M059J (cell line): ENCODE measurements around the gene GH2. TPM values are rescaled to one million over a fixed set of nuclear protein-coding genes. Genes with fewer than 3 reads are reported as not detected.
A peak's percentile ranks its signal among the peaks of the same experiment; 100 is the strongest.
"Not testable (repeated sequence)": the region's sequence is repeated elsewhere in the genome, so short reads cannot be mapped to it uniquely, and the experiment has no call there.

ENCODE experiments used
- DNase-seq: peaks from one replicate; pipeline ENCODE4 v3.0.0-alpha.2; 2012; ENCODE audit warnings: low read depth
- total RNA-seq: library from RNA; depleted of rRNA; stranded (reverse); fragments of >200 nt; shearing (Covaris generic); gene quantifications from 2 replicates; pipeline ENCODE4 v1.2.3, GENCODE V29; 2014

Gene GH2
- total RNA-seq, 1 experiment from 2014 or later, result not detected

- not testable (repeated sequence) for DNase-seq
Observed at GRCh38 chr17:63874061-63874626, 7.6 kb downstream of the GH2 start.

- DNase-seq, result not testable (repeated sequence)
Observed at GRCh38 chr17:63873577-63873976, 8.2 kb downstream of the GH2 start, which contains the start of gene CSH2. CSH2 (minus strand) TSS chr17:63873677; CDS start chr17:63873614, 63 bp downstream.

DNA sequence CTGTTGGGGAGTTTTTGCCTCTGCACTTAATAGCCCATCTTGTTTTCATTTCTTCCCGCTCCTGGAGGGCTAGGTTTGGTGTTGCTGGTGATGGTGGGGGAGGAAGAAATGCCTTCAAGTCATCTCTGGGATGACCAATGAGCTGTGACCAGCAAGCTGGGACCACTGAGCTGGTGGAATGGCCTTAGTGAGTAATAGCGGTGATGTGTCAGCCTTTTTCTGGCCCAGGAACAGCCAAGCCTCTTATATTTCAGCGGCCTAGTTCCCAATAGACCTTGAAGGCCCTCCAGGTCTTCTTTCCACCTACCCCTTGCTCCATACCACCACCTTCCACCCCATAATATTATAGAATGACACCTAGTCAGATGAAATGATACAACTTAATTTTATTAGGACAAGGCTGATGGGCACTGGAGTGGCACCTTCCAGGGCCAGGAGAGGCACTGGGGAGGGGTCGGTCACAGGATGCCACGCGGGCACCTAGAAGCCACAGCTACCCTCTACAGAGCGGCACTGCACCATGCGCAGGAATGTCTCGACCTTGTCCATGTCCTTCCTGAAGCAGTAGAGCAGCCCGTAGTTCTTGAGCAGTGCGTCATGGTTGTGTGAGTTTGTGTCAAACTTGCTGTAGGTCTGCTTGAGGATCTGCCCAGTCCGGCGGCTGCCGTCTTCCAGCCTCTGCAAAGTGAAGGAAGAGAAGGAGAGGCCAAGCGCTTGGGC, 9.9 kb downstream of the GH2 start:
- DNase-seq, result peak; percentile 22

GRCh38 chr17:63870292-63870665, 11.5 kb downstream of the GH2 start:
- not testable (repeated sequence) for DNase-seq

GRCh38 chr17:63869491-63870291, 12.1 kb downstream of the GH2 start:
- not testable (repeated sequence) for DNase-seq

GRCh38 chr17:63866625-63867024, 15.1 kb downstream of the GH2 start:
- DNase-seq, result not testable (repeated sequence)

GRCh38 chr17:63859257-63859656, 22.5 kb downstream of the GH2 start:
- no peak for DNase-seq

DNA sequence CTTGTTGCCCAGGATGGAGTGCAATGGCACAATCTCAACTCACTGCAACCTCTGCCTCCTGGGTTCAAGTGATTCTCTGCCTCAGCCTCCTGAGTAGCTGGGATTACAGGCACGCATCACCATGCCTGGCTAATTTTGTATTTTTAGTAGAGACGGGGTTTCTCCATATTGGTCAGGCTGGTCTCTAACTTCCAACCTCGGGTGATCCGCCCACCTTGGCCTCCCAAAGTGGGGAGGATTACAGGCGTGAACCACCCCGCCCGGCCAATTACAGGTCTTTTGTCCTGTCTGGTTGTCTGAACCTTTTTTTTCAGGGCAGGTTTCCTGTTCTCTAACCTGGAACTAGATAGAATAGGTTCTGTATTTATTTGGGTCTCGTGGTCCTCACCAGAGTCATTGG, 25.3 kb downstream of the GH2 start:
- DNase-seq, result not testable (repeated sequence)

DNA sequence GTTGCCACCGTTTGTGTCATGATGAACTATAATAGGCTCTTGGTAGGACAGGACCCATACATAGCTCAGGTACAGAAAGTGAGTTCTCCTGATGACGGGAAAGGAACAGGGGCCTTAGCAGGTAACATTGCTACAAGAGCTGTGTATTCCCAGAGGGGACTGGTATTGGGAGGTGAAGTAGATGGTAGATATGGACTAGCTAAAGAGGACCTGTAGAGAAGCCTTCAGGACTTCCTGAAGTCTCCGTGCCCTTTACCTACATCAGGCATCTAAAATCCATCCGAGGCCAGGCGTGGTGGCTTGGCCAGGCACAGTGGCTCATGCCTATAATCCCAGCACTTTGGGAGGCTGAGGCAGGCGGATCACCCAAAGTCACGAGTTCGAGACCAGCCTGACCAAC, 26.6 kb downstream of the GH2 start:
- DNase-seq, result no peak

DNA sequence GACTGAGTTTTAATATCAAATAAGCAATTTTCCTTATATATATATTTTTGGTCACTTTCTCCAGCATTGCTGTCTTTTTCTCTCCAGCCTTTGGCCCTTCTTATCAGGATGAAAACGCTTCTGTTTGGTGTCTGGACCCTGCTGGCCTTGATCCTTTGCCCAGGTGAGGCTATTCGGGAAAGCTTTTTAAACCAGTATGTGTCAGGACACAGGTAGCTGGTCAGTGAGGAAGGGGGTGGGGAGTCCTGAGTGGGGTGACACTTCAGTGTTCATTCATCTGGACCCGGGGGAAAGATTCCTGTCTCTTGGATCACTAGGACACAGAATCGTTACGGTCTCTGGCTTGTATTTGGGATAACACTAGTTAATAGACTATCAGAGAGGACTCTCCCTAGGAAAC, 27.0 kb downstream of the GH2 start:
- no peak for DNase-seq

DNA sequence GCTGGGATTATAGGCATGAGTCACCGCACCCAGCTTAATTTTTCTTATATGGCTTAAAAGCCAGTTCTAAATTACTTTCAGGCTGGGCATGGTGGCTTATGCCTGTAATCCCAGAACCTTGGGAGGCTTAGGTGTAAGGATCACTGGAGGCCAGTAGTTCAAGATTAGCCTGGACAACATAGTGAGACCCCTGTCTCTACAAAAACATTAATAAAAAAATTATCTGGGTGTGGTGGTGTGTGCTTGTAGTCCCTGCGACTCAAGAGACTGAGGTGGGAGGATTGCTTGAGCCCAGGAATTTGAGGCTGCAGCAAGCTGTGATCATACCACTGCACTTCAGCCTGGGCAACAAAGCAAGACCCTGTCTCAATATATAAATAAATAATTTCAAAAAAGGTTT, 28.5 kb downstream of the GH2 start:
- DNase-seq, result no peak

- DNase-seq, result no peak
Observed at GRCh38 chr17:63850401-63850800, 31.3 kb downstream of the GH2 start.

- DNase-seq, result peak; percentile 38
Observed at GRCh38 chr17:63848834-63849689, 32.7 kb downstream of the GH2 start.

DNA sequence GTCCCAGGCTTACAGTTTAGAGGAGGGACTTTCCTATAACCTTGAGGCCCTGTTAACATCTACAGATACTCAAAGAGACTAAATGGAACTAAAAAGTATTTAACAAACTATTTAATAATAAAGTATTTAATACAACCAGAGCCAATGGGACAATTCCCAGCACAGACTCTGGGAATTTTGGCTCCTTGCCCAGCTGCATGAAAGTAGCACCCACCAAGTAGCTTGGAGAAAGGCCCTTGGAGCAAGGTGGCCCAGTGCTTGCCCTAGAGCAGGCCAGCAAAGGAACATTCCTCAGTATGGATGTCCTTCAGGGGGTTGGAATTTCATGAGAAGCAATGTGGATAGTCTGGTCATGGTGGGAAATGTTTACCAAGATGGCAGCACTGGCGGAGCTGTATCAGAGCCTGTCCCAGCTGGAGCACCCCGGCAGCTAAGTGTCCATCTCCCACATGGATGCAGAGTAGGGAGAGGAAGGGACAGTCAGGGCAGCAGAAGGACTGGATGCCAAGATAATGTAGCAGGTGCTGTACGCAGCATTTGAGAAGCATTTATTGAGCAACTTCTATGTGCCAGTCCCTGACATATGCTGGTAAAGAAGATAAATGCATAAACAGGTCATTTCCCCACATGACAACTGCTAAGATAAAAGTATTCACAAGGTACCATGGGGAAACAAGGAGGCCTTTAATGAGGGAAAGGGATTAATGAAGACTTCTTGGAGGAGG, 34.1 kb downstream of the GH2 start:
- no peak for DNase-seq

DNA sequence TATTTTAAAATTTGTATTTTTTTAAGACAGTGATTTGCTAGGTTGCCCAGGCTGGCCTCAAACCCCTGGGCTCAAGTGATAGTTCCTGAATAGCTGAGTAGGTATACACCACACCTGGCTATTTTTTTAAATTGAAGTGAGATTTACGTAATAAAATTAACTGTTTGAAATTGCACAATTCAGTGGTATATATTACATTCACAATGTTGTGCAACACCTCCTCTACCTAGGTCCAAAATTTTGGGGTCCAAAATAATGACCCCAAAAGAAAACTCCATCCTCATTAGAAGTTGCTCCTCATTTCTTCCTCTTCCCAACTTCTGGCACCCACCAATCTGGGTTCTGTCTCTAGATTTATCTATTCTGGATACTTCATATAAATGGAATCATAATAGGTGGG, 36.2 kb downstream of the GH2 start:
- no peak for DNase-seq

- DNase-seq, result no peak
Observed at GRCh38 chr17:63843910-63844677, 37.6 kb downstream of the GH2 start.

GRCh38 chr17:63843387-63843888, 38.3 kb downstream of the GH2 start:
- DNase-seq, result peak; percentile 77

- DNase-seq, result peak; percentile 97
Observed at GRCh38 chr17:63842540-63843386, 39.0 kb downstream of the GH2 start, which contains the start of gene SMARCD2. SMARCD2 (minus strand) TSS chr17:63842685; CDS start chr17:63842674, 11 bp downstream.

DNA sequence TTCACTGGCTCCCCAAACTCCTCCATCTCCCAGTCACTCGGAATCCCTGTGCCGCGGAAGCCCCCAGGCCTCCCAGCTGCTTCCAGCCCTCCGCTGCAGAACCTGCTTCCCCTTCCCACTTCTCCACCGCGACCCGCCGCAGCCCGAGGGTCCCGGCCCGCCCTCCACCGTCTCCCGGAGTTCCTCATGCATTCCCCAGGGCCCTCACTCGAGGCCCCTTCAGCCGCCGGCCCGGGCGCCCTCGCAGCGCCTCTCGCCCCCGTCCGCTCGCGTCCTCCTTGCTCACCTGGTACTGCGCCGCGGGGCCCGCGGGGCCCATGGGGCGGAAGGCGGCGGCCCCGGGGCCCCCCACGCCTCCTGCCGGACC, 39.6 kb downstream of the GH2 start:
- peak; percentile 35 for DNase-seq
